Common myeloid progenitor, CD34-positive (primary cell): ENCODE measurements around the gene PCCA.

Source experiments
- CTCF ChIA-PET: fragments of 350-600 bp; sonication (Branson Sonifier 250); formaldehyde crosslinking; loops from one replicate; lab custom pipeline; 2021; ENCODE audit warnings: antibody characterized with exemption; lab: Charles Lee
- POLR2A ChIA-PET: fragments of 350-600 bp; sonication (Branson Sonifier 250); formaldehyde crosslinking; loops from one replicate; lab custom pipeline; 2021; ENCODE audit warnings: antibody characterized with exemption; lab: Charles Lee
- DNase-seq, 3 donors: peaks; one replicate each; pipeline versions ENCODE4 v3.0.0 to v3.0.0-alpha.2; 2013
- H3K27ac ChIP-seq, 2 experiments: 1 replicate in 1 of 2; 2 replicates in 1 of 2; pipeline ENCODE4 v1.7.0; 2013; ENCODE audit warnings: inconsistent platforms in 2 of 2, low read length in 2 of 2, mild to moderate bottlenecking in 2 of 2, low read depth in 1 of 2, moderate library complexity in 1 of 2; ENCODE audit not compliant: severe bottlenecking in 2 of 2, insufficient read depth in 1 of 2, poor library complexity in 1 of 2
- H3K27me3 ChIP-seq, 5 experiments: replicated peaks in 2 of 5; 1 replicate in 3 of 5; 2 replicates in 2 of 5; pipeline versions ENCODE4 v1.6.1 to v1.7.0; 2013; ENCODE audit warnings: low read length in 4 of 5, mild to moderate bottlenecking in 2 of 5, moderate library complexity in 2 of 5, inconsistent platforms in 1 of 5; ENCODE audit not compliant: insufficient read depth in 5 of 5, control insufficient read depth in 4 of 5
- H3K36me3 ChIP-seq, 4 experiments: 1 replicate in 2 of 4; 2 replicates in 2 of 4; pipeline versions ENCODE4 v1.6.1 to v1.7.0; 2013; ENCODE audit warnings: low read length in 3 of 4, control low read depth in 1 of 4, mild to moderate bottlenecking in 1 of 4; ENCODE audit not compliant: control insufficient read depth in 4 of 4, insufficient read depth in 4 of 4
- H3K4me1 ChIP-seq, 4 experiments: 1 replicate in 3 of 4; 2 replicates in 1 of 4; pipeline versions ENCODE4 v1.6.1 to v1.7.1; 2013; ENCODE audit warnings: low read length in 3 of 4, mild to moderate bottlenecking in 3 of 4, control low read depth in 1 of 4, inconsistent platforms in 1 of 4, moderate library complexity in 1 of 4; ENCODE audit not compliant: control insufficient read depth in 4 of 4, insufficient read depth in 4 of 4; ENCODE audit errors: control extremely low read depth in 1 of 4
- H3K4me3 ChIP-seq, 7 experiments: 1 replicate in 4 of 7; 2 replicates in 3 of 7; pipeline versions ENCODE4 v1.5.1 to v1.7.0; 2013; ENCODE audit warnings: mild to moderate bottlenecking in 7 of 7, low read length in 6 of 7, moderate library complexity in 6 of 7, inconsistent platforms in 2 of 7, low read depth in 2 of 7, control low read depth in 1 of 7; ENCODE audit not compliant: insufficient read depth in 4 of 7, control insufficient read depth in 1 of 7; ENCODE audit errors: extremely low read depth in 1 of 7
- H3K9me3 ChIP-seq, 5 experiments: 1 replicate in 4 of 5; 2 replicates in 1 of 5; pipeline versions ENCODE4 v1.6.1 to v1.7.1; 2013; ENCODE audit warnings: low read length in 4 of 5, mild to moderate bottlenecking in 2 of 5, inconsistent platforms in 1 of 5, low read depth in 1 of 5, moderate library complexity in 1 of 5; ENCODE audit not compliant: control insufficient read depth in 4 of 5, insufficient read depth in 2 of 5; ENCODE audit errors: control extremely low read depth in 1 of 5
- WGBS: methylation state at CpG from one replicate; pipeline ENCODE4 v1.1.5; 2013; ENCODE audit not compliant: insufficient coverage; 5-methylcytosine and 5-hydroxymethylcytosine counted together

The PCCA gene

GRCh38 chr13:100389617-100390016 is 300.7 kb downstream of the PCCA start:
- DNase-seq, result no peak
- Histone ChIP-seq H3K4me1 (peaks cover 0 to 38% (median 0%) of the 10 kb centered on the region in 4 experiments), H3K36me3 (peaks cover 0 to 7% (median 2%) of the 10 kb centered on the region in 4 experiments), H3K27ac (no peak overlapping the region), H3K27me3 (no peaks in the 10 kb centered on the region), H3K4me3 (no peak overlapping the region), H3K9me3 (no peaks in the 10 kb centered on the region)
- WGBS, result 92% methylated on average over 3 of the region's 3 CpGs
- ChIA-PET POLR2A (no interaction called here), CTCF (no interaction called here)

- POLR2A ChIA-PET, result no interaction called here
- Histone ChIP-seq H3K27me3 (no peaks in the 10 kb centered on the region), H3K4me3 (no peak overlapping the region), H3K27ac (no peak overlapping the region), H3K4me1 (peaks cover 0 to 38% (median 0%) of the 10 kb centered on the region in 4 experiments), H3K9me3 (no peaks in the 10 kb centered on the region), H3K36me3 (peaks cover 0 to 4% (median 0%) of the 10 kb centered on the region in 4 experiments)
- CTCF ChIA-PET, result no interaction called here
- 100% methylated on average over 7 of the region's 12 CpGs for WGBS
- DNase-seq, result peak; percentile 10 to 51 (median 49)
Observed at GRCh38 chr13:100392709-100393630, 304.1 kb downstream of the PCCA start.

GRCh38 chr13:100394005-100394695 is 305.3 kb downstream of the PCCA start:
- WGBS, result 100% methylated on average over 3 of the region's 9 CpGs
- ChIA-PET CTCF (no interaction called here), POLR2A (interaction anchor here (0.6 kb wide), 1 partner anchor 222 kb away, joined by 5 read pairs; no protein-coding TSS in a partner anchor)
- Histone ChIP-seq H3K9me3 (no peaks in the 10 kb centered on the region), H3K4me3 (no peak overlapping the region), H3K4me1 (peaks cover 0 to 27% (median 0%) of the 10 kb centered on the region in 4 experiments), H3K36me3 (peaks cover 0 to 1% (median 0%) of the 10 kb centered on the region in 4 experiments), H3K27me3 (no peaks in the 10 kb centered on the region), H3K27ac (no peak overlapping the region)
- DNase-seq, result no peak

GRCh38 chr13:100395698-100396373 is 306.9 kb downstream of the PCCA start:
- no peak overlapping the region for H3K27ac ChIP-seq
- no peak overlapping the region for H3K4me3 ChIP-seq
- no peaks in the 10 kb centered on the region for H3K27me3 ChIP-seq
- POLR2A ChIA-PET, result no interaction called here
- 100% methylated on average over 1 of the region's 4 CpGs for WGBS
- H3K4me1 ChIP-seq, result peaks cover 0 to 13% (median 0%) of the 10 kb centered on the region in 4 experiments
- no peak for DNase-seq
- no peaks in the 10 kb centered on the region for H3K36me3 ChIP-seq
- CTCF ChIA-PET, result no interaction called here
- H3K9me3 ChIP-seq, result peaks cover 0 to 3% (median 0%) of the 10 kb centered on the region in 5 experiments

- no peak for DNase-seq
- peaks cover 0 to 13% (median 0%) of the 10 kb centered on the region in 4 experiments for H3K4me1 ChIP-seq
- WGBS, result 100% methylated on average over 4 of the region's 6 CpGs
- POLR2A ChIA-PET, result no interaction called here
- H3K4me3 ChIP-seq, result no peak overlapping the region
- no peak overlapping the region for H3K27ac ChIP-seq
- no peaks in the 10 kb centered on the region for H3K36me3 ChIP-seq
- CTCF ChIA-PET, result no interaction called here
- H3K27me3 ChIP-seq, result no peaks in the 10 kb centered on the region
- H3K9me3 ChIP-seq, result peaks cover 0 to 3% (median 0%) of the 10 kb centered on the region in 5 experiments
Observed at GRCh38 chr13:100396776-100397175, 307.9 kb downstream of the PCCA start.

DNA sequence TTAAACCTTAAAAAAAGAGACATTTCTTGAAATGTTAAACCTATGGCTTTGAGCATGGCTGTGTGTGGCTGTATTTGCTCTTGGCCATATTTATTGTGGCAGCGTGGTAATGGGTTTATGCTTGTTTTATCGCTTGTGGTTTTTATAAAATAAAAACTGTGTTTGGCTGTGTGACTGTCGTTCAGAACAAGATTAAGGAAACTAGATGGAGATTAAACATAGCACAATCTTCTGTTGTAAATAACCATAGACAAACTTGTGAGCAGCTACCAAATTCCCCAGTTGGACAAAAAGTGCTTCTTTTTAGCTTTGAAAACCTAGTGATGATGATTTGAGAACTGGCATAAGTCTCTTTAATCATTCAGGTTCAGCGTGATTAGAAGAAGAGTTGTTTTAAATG is 308.7 kb downstream of the PCCA start:
- DNase-seq, result no peak
- Histone ChIP-seq H3K4me3 (no peak overlapping the region), H3K9me3 (peaks cover 0 to 3% (median 0%) of the 10 kb centered on the region in 5 experiments), H3K36me3 (no peaks in the 10 kb centered on the region), H3K4me1 (peaks cover 0 to 7% (median 0%) of the 10 kb centered on the region in 4 experiments), H3K27ac (no peak overlapping the region), H3K27me3 (no peaks in the 10 kb centered on the region)
- POLR2A ChIA-PET, result no interaction called here
- CTCF ChIA-PET, result no interaction called here
- WGBS, result 100% methylated on average over 4 of the region's 4 CpGs
